GM11168 (cell line): Measurements from ENCODE around the gene FAM32A.

Experiments used
- in situ Hi-C: fragments of 300-500 bp; cut with MboI; formaldehyde crosslinking; loops from one replicate; pipeline ENCODE4 v1.12.0; 2022; ENCODE audit warnings: low sequenced_read_pairs; ENCODE audit not compliant: unreplicated experiment

The FAM32A gene

DNA sequence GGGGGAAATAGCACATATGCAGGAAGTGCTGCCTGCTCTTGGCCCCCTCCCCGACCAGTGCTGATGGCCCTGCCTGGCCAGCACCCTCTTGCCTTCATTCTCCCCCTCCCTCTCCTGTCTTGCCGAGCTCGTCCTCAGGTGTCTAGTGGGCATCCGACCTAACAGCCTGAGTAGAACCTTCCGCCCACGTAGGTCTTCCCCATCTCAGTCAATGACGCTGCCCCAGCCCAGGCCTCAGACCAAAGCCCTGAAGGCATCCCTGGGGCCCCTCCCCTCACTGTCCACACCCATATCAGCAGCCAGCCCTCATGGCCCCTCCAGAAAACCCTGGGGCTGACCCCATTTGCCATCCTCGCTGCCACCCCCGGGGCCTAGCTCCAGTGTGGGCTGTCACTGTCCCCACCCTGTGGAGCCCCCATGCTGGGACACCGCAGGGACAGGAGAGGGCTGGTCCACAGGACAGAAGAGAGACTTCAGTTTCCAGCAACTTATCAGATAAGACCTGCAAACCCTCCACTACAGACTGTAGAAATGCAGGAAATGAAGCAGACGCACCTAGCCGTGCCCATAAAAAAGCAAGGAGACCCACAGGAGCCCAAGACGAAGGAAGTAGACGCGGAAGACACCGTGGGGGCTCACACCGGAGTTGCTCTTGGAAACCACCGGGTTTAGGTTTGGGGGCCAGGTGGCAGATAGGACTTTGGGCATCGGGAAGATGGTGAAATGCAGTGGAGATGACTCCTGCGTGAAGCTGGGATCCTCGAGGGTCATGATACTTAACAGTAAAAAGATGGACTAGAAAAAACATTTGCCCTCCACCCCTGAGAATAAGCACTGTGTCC, 50.8 kb downstream of the FAM32A start:
- in situ Hi-C loops, result no loop called here
